GM12875 (cell line): ENCODE measurements around the gene TLR10.
"Not testable (repeated sequence)": the region's sequence is repeated elsewhere in the genome, so short reads cannot be mapped to it uniquely, and the experiment has no call there.

Experiments
- H3K4me3 ChIP-seq: one replicate; pipeline ENCODE4 v1.5.1; 2011; ENCODE audit warnings: low read depth, low read length, control low read depth
- CTCF ChIP-seq: IDR thresholded peaks from 2 replicates; pipeline ENCODE4 v1.5.1; 2011; ENCODE audit warnings: low read depth, mild to moderate bottlenecking, control low read depth, inconsistent platforms, low read length, moderate library complexity, borderline replicate concordance; ENCODE audit not compliant: insufficient read depth

Gene TLR10

GRCh38 chr4:38811297-38811696 lies 28.5 kb upstream of the TLR10 start:
- H3K4me3 ChIP-seq = no peak overlapping the region
- TF ChIP-seq CTCF = no peak

GRCh38 chr4:38807462-38807861 lies 24.7 kb upstream of the TLR10 start:
- not testable (repeated sequence) for H3K4me3 ChIP-seq

- not testable (repeated sequence) for H3K4me3 ChIP-seq
Observed at GRCh38 chr4:38806251-38806650, 23.5 kb upstream of the TLR10 start.

GRCh38 chr4:38805530-38806145 lies 22.8 kb upstream of the TLR10 start:
- peak overlapping the region; percentile 12 for H3K4me3 ChIP-seq
- TF ChIP-seq CTCF = no peak

GRCh38 chr4:38804654-38805295 lies 22.0 kb upstream of the TLR10 start, which contains the start of gene TLR1:
TSS of gene TLR1 (minus strand) at chr4:38804791. CDS start at chr4:38798831, 5,960 bp downstream.
- peak; percentile 21; the same call in 1 of the 2 replicates for TF ChIP-seq CTCF
- H3K4me3 ChIP-seq = peak within 1 kb of the TSS; percentile 12

GRCh38 chr4:38803833-38804653 lies 21.3 kb upstream of the TLR10 start:
- H3K4me3 ChIP-seq = peak overlapping the region; percentile 10
- TF ChIP-seq CTCF = no peak

- no peak for TF ChIP-seq CTCF
Observed at GRCh38 chr4:38802561-38803355, 20.0 kb upstream of the TLR10 start.

More at GRCh38 chr4:38802561-38803355, 20.0 kb upstream of the TLR10 start:
- H3K4me3 ChIP-seq = no peak overlapping the region
